ENCODE results near the gene TNS4. TPM values are rescaled to one million over a fixed set of nuclear protein-coding genes. Genes with fewer than 3 reads are reported as not detected.

TNS4 gene
- total RNA-seq, 2 experiments from 2014 or later = 4.7 to 5.9 TPM

- Mint-ChIP-seq H3K9me3 (no peaks in the 10 kb centered on the region), H3K36me3 (ENCODE audit: low read depth) (no peaks in the 10 kb centered on the region), H3K27ac (peak overlapping the region; percentile 74), H3K4me3 (peak overlapping the region; percentile 17), H3K4me1 (ENCODE audit: low read depth) (peaks cover 90% of the 10 kb centered on the region), H3K27me3 (ENCODE audit: low read depth) (no peaks in the 10 kb centered on the region)
- CTCF ChIA-PET = interaction anchor here (0.7 to 16.6 kb wide), 36 partner anchors 8 to 250 kb away, joined by 3 to 276 read pairs (median 6); partner anchors contain the start of genes CCR7, GJD3, IGFBP4 and TOP2A
- intact Hi-C loops (cut with micrococcal nuclease) = loop anchor here (1.0 kb wide), 7 partner anchors 7 to 176 kb away; no protein-coding TSS in a partner anchor
- no peak for DNase-seq
Measured at GRCh38 chr17:40533896-40534295, 32.5 kb upstream of the TNS4 start.

- intact Hi-C loops (cut with micrococcal nuclease) = loop anchor here (1.0 kb wide), 7 partner anchors 9 to 174 kb away; no protein-coding TSS in a partner anchor
- Mint-ChIP-seq H3K4me3 (peak overlapping the region; percentile 61), H3K4me1 (ENCODE audit: low read depth) (peaks cover 86% of the 10 kb centered on the region), H3K27me3 (ENCODE audit: low read depth) (no peaks in the 10 kb centered on the region), H3K9me3 (no peaks in the 10 kb centered on the region), H3K27ac (peak overlapping the region; percentile 91), H3K36me3 (ENCODE audit: low read depth) (no peaks in the 10 kb centered on the region)
- peak; percentile 7 for DNase-seq
- CTCF ChIA-PET = interaction anchor here (0.5 to 16.6 kb wide), 47 partner anchors 8 to 463 kb away, joined by 3 to 276 read pairs (median 5); partner anchors contain the start of genes CCR7, GJD3, IGFBP4 and TOP2A
Measured at GRCh38 chr17:40532520-40533253, 31.3 kb upstream of the TNS4 start.

- Mint-ChIP-seq H3K27ac (peak overlapping the region; percentile 91), H3K36me3 (ENCODE audit: low read depth) (no peaks in the 10 kb centered on the region), H3K27me3 (ENCODE audit: low read depth) (no peaks in the 10 kb centered on the region), H3K4me1 (ENCODE audit: low read depth) (peaks cover 72% of the 10 kb centered on the region), H3K9me3 (no peaks in the 10 kb centered on the region), H3K4me3 (peak overlapping the region; percentile 61)
- peak; percentile 95 for DNase-seq
- intact Hi-C loops (cut with micrococcal nuclease) = loop anchor here (1.0 kb wide), 4 partner anchors 15 to 86 kb away; no protein-coding TSS in a partner anchor
- CTCF ChIA-PET = interaction anchor here (0.6 to 16.6 kb wide), 21 partner anchors 9 to 226 kb away, joined by 3 to 276 read pairs (median 7); partner anchors contain the start of genes CCR7, GJD3, IGFBP4 and TOP2A
Measured at GRCh38 chr17:40531051-40531991, 29.9 kb upstream of the TNS4 start.

DNA sequence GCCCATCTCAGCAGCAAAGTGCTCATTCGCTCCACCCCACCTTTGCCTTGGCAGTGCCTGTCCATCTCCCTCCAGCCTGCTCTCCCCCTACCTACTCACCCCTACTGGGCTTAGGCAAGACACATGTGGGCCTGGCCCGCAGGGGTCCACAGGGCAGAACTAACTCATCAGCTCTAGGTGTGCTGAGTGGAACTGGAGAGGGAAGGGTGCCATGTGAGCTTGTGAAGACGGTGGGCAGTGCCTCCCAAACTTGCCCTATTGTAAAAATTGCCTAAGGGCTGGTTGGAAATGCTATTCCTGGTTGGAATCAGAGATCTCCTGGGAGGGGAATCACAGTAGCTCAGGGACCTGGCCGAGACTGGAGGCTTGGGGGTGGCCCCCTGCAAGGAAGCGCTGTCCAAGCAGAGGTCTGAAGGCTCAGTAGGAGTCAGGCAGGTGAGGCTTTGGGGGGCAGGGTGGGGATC, 29.1 kb upstream of the TNS4 start:
- CTCF ChIA-PET = interaction anchor here (3.3 to 16.6 kb wide), 7 partner anchors 12 to 173 kb away, joined by 17 to 276 read pairs (median 81); partner anchors contain the start of genes CCR7, GJD3, IGFBP4 and TOP2A
- DNase-seq = peak; percentile 8
- peaks cover 4% of the 10 kb centered on the region for H3K9me3 Mint-ChIP-seq
- intact Hi-C loops (cut with micrococcal nuclease) = no loop called here
- no peaks in the 10 kb centered on the region for H3K27me3 Mint-ChIP-seq (ENCODE audit: low read depth)
- H3K36me3 Mint-ChIP-seq (ENCODE audit: low read depth) = peaks cover 4% of the 10 kb centered on the region
- H3K4me3 Mint-ChIP-seq = no peak overlapping the region
- peaks cover 66% of the 10 kb centered on the region for H3K4me1 Mint-ChIP-seq (ENCODE audit: low read depth)
- H3K27ac Mint-ChIP-seq = peak overlapping the region; percentile 91

GRCh38 chr17:40529991-40530390, 28.6 kb upstream of the TNS4 start:
- peaks cover 63% of the 10 kb centered on the region for H3K4me1 Mint-ChIP-seq (ENCODE audit: low read depth)
- CTCF ChIA-PET = interaction anchor here (1.1 to 16.6 kb wide), 7 partner anchors 12 to 172 kb away, joined by 3 to 276 read pairs (median 81); partner anchors contain the start of genes CCR7, GJD3 and TOP2A

GRCh38 chr17:40528692-40529417, 27.4 kb upstream of the TNS4 start:
- CTCF ChIA-PET = interaction anchor here (0.5 to 1.7 kb wide), 8 partner anchors 8 to 171 kb away, joined by 3 to 6 read pairs (median 4); no protein-coding TSS in a partner anchor
- DNase-seq = peak; percentile 63
- H3K4me3 Mint-ChIP-seq = no peak overlapping the region
- peaks cover 16% of the 10 kb centered on the region for H3K36me3 Mint-ChIP-seq (ENCODE audit: low read depth)
- H3K27me3 Mint-ChIP-seq (ENCODE audit: low read depth) = no peaks in the 10 kb centered on the region
- peaks cover 18% of the 10 kb centered on the region for H3K9me3 Mint-ChIP-seq
- no peak overlapping the region for H3K27ac Mint-ChIP-seq
- H3K4me1 Mint-ChIP-seq (ENCODE audit: low read depth) = peaks cover 58% of the 10 kb centered on the region
- intact Hi-C loops (cut with micrococcal nuclease) = no loop called here

More at GRCh38 chr17:40529991-40530390, 28.6 kb upstream of the TNS4 start:
- Mint-ChIP-seq H3K27ac (no peak overlapping the region), H3K36me3 (ENCODE audit: low read depth) (peaks cover 9% of the 10 kb centered on the region), H3K9me3 (peaks cover 9% of the 10 kb centered on the region), H3K4me3 (no peak overlapping the region), H3K27me3 (ENCODE audit: low read depth) (no peaks in the 10 kb centered on the region)
- intact Hi-C loops (cut with micrococcal nuclease) = no loop called here
- DNase-seq = peak; percentile 4

DNA sequence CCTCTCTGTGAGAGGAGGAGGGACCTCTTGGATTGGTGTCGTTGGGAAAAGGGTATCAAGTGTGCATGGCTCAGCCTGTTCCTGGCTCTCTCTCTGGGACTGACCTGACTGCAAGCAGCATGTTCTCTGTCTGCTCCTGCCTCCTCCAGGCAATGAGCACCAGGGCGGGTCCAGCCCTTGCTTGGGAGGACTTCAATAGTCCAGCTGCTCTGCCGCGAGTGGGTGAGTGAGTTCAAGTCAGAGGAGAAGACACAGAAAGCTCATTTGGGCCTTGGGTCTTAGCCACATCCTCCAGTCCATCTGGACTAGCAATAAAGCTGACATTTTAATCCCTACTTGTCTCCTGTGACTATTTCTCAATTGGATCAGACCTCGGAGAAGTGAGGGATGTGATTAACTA, 25.2 kb upstream of the TNS4 start:
- Mint-ChIP-seq H3K9me3 (peaks cover 18% of the 10 kb centered on the region), H3K4me3 (no peak overlapping the region), H3K27me3 (ENCODE audit: low read depth) (no peaks in the 10 kb centered on the region), H3K4me1 (ENCODE audit: low read depth) (peaks cover 38% of the 10 kb centered on the region), H3K27ac (no peak overlapping the region), H3K36me3 (ENCODE audit: low read depth) (peaks cover 20% of the 10 kb centered on the region)
- peak; percentile 5 for DNase-seq
- CTCF ChIA-PET = interaction anchor here (0.7 to 1.8 kb wide), 2 partner anchors 50 to 76 kb away, joined by 3 to 12 read pairs; no protein-coding TSS in a partner anchor
- intact Hi-C loops (cut with micrococcal nuclease) = no loop called here

GRCh38 chr17:40525294-40525693, 23.9 kb upstream of the TNS4 start:
- H3K27me3 Mint-ChIP-seq (ENCODE audit: low read depth) = no peaks in the 10 kb centered on the region
- peaks cover 18% of the 10 kb centered on the region for H3K9me3 Mint-ChIP-seq
- H3K27ac Mint-ChIP-seq = no peak overlapping the region
- H3K4me3 Mint-ChIP-seq = no peak overlapping the region
- peaks cover 22% of the 10 kb centered on the region for H3K36me3 Mint-ChIP-seq (ENCODE audit: low read depth)
- intact Hi-C loops (cut with micrococcal nuclease) = no loop called here
- H3K4me1 Mint-ChIP-seq (ENCODE audit: low read depth) = peaks cover 27% of the 10 kb centered on the region
- no peak for DNase-seq
- CTCF ChIA-PET = interaction anchor here (0.6 to 1.0 kb wide), 2 partner anchors 74 to 1143 kb away, joined by 3 read pairs; no protein-coding TSS in a partner anchor

DNA sequence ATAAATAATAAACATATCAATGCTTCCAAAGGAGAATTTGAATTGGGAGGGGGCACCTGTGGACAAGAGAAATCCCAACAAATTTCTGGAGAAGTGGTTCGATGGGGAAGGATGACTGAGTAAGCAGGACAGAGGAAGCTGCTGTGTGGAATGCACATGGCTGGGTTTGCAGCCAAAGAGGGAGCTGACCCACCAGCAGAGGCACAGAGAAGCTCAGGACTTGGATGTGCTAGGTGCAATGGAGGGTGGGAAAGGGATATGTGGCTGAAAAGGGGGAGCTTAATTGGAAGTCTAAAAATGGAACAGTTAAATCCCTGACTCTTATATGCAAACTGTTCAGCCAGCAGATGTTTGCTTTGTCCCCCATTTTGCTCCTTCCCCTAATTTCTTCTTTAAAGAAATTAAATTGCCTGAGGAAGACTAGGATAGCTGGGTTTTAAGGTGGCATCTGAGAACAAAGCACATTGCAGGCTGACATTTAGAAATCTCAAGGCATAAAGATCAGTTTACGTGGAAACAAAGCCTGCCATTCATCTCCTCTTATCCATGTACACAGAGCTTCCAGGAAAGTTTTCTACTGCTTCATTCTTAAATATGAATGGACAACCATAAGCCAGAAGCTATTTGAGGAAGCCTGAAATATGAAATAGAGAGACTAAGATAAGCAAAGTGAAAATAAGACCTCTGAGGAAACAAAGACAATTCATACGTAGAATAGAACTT, 23.0 kb upstream of the TNS4 start:
- H3K36me3 Mint-ChIP-seq (ENCODE audit: low read depth) = peaks cover 22% of the 10 kb centered on the region
- H3K27me3 Mint-ChIP-seq (ENCODE audit: low read depth) = no peaks in the 10 kb centered on the region
- CTCF ChIA-PET = interaction anchor here (0.6 to 1.4 kb wide), 2 partner anchors 8 to 80 kb away, joined by 3 read pairs; no protein-coding TSS in a partner anchor
- H3K4me1 Mint-ChIP-seq (ENCODE audit: low read depth) = peaks cover 18% of the 10 kb centered on the region
- no peak for DNase-seq
- intact Hi-C loops (cut with micrococcal nuclease) = no loop called here
- peaks cover 18% of the 10 kb centered on the region for H3K9me3 Mint-ChIP-seq
- H3K4me3 Mint-ChIP-seq = no peak overlapping the region
- no peak overlapping the region for H3K27ac Mint-ChIP-seq

DNA sequence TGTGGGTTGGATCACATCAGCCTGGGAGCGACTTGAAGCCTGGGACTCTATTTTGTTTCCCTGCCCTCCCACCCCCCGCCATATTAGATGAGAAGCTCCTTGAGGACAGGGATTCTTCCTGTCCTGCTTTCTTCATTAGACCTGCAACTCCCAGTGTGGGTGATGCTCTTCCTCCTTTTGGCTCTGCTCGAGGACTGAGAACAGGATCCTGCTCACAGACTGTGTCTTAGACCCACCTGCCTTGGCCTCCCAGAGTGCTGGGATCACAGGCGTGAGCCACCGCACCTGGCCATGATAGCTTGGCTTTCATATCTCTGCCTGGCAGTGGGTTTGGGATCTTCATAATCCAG, 21.5 kb upstream of the TNS4 start:
- CTCF ChIA-PET = interaction anchor here (0.6 to 1.1 kb wide), 3 partner anchors 46 to 228 kb away, joined by 3 to 4 read pairs (median 4); no protein-coding TSS in a partner anchor
- peaks cover 18% of the 10 kb centered on the region for H3K9me3 Mint-ChIP-seq
- no peaks in the 10 kb centered on the region for H3K27me3 Mint-ChIP-seq (ENCODE audit: low read depth)
- H3K4me3 Mint-ChIP-seq = no peak overlapping the region
- intact Hi-C loops (cut with micrococcal nuclease) = no loop called here
- peaks cover 19% of the 10 kb centered on the region for H3K4me1 Mint-ChIP-seq (ENCODE audit: low read depth)
- H3K36me3 Mint-ChIP-seq (ENCODE audit: low read depth) = peaks cover 22% of the 10 kb centered on the region
- no peak for DNase-seq
- H3K27ac Mint-ChIP-seq = no peak overlapping the region
